Memory B cell (primary cell): ENCODE measurements around the gene TMBIM4.

Experiments
- ATAC-seq: fragments of 150-1000 bp; cut with Tn5 transposase; 2 replicates; pipeline ENCODE4 v1.10.0; 2021; ENCODE audit warnings: low read depth, mild to moderate bottlenecking, moderate library complexity
- DNase-seq, 2 donors: peaks; one replicate each; pipeline ENCODE4 v3.0.0; 2022; ENCODE audit warnings: low spot score in 2 of 2
- H3K27ac Mint-ChIP-seq: one replicate; pipeline ENCODE4 v1.8.0; 2022; ENCODE audit warnings: mild to moderate bottlenecking, moderate library complexity, mixed read lengths
- H3K27me3 Mint-ChIP-seq: one replicate; pipeline ENCODE4 v1.8.0; 2022; ENCODE audit warnings: mixed read lengths
- H3K36me3 Mint-ChIP-seq: one replicate; pipeline ENCODE4 v1.8.0; 2022; ENCODE audit warnings: mild to moderate bottlenecking, mixed read lengths
- H3K4me1 Mint-ChIP-seq: one replicate; pipeline ENCODE4 v1.8.0; 2022; ENCODE audit warnings: mixed read lengths
- H3K4me3 Mint-ChIP-seq: one replicate; pipeline ENCODE4 v1.8.0; 2022; ENCODE audit warnings: mild to moderate bottlenecking, moderate library complexity, mixed read lengths
- H3K9me3 Mint-ChIP-seq: one replicate; pipeline ENCODE4 v1.8.0; 2022; ENCODE audit warnings: mixed read lengths

The TMBIM4 gene

DNA sequence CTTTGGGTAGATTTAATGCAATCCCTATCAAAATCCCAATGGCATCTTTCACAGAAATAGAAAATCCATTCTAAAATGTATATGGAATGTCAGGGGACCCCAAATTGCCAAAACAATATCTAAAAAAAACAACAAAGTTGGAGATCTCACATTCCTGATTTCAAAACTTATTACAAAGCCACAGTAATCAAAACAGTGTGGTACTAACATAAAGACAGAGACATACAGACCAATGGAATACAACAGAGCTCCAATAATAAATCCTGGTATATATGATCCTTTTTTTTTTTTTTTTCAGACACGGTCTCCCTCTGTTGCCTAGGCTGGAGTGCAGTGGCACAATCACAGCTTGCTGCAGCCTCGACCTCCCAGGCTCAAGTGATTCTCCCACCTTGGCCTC is 4.7 kb downstream of the TMBIM4 start:
- Mint-ChIP-seq H3K27me3 (no peaks in the 10 kb centered on the region), H3K27ac (no peak overlapping the region), H3K36me3 (peaks cover 33% of the 10 kb centered on the region), H3K4me1 (peaks cover 26% of the 10 kb centered on the region), H3K4me3 (no peak overlapping the region), H3K9me3 (peaks cover 1% of the 10 kb centered on the region)
- ATAC-seq: no peak
- no peak for DNase-seq

DNA sequence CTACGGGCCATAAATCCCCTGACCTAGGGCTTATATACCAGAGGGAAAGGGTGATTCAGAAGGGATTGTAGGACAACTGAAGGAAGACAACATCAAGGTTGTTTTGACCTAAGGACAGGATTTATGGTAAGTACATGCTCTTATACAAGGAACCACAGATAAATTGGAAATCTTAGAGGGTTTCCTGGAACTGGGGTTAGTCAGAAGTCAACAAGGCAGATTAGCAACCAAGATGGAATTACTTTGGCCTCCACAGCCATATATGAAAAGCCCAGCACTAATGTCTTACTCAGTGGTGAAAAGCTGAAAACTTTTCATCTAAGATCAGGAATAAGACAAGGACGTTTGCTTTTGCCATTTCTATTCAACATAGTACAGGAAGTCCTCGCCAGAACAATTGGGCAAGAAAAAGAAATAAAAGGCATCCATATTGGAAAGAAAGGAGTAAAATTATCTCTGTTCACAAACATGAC is 5.4 kb downstream of the TMBIM4 start:
- Mint-ChIP-seq H3K9me3 (peaks cover 1% of the 10 kb centered on the region), H3K36me3 (peaks cover 40% of the 10 kb centered on the region), H3K27ac (no peak overlapping the region), H3K27me3 (no peaks in the 10 kb centered on the region), H3K4me3 (no peak overlapping the region), H3K4me1 (peaks cover 30% of the 10 kb centered on the region)
- ATAC-seq: no peak
- no peak for DNase-seq

DNA sequence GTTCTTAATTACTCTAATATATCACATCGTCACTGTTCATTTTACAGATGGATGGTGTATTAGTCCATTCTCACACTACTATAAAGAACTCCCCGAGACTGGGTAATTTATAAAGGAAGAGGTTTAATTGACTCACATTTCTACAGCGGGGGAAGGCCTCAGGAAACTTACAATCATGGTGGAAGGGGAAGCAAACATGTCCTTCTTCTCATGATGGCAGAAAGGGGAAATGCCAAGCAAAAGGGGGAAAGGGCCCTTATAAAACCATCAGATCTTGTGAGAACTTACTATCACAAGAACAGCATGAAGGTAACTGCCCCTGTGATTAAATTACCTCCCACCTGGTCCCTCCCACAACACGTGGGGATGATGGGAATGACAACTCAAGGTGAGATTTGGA is 6.5 kb downstream of the TMBIM4 start:
- Mint-ChIP-seq H3K9me3 (peaks cover 1% of the 10 kb centered on the region), H3K4me1 (peaks cover 24% of the 10 kb centered on the region), H3K4me3 (no peak overlapping the region), H3K27ac (peak overlapping the region; percentile 61), H3K36me3 (peaks cover 41% of the 10 kb centered on the region), H3K27me3 (no peaks in the 10 kb centered on the region)
- DNase-seq (no peak), ATAC-seq (no peak)

DNA sequence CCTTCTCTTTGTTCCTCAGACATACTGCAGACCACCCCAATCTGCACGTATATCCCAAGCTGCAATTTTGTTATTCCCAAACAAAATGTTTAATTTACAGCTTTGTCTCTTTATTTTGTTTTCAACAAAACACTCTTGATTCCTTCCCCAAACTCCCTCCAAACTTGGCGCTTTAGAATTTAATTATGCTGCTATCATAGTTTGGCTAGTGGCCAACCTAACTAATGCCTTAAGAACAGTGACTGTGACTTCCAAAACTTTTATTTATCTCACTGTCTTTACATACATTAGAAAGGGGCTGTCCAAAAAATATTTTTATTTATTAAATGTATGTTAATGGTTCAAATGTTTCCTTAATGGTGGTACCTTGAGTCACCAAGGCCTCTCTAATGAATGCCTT is 7.1 kb downstream of the TMBIM4 start:
- Mint-ChIP-seq H3K4me3 (no peak overlapping the region), H3K36me3 (peaks cover 40% of the 10 kb centered on the region), H3K27ac (peak overlapping the region; percentile 61), H3K27me3 (no peaks in the 10 kb centered on the region), H3K9me3 (peaks cover 1% of the 10 kb centered on the region), H3K4me1 (peaks cover 20% of the 10 kb centered on the region)
- DNase-seq (no peak), ATAC-seq (no peak)

DNA sequence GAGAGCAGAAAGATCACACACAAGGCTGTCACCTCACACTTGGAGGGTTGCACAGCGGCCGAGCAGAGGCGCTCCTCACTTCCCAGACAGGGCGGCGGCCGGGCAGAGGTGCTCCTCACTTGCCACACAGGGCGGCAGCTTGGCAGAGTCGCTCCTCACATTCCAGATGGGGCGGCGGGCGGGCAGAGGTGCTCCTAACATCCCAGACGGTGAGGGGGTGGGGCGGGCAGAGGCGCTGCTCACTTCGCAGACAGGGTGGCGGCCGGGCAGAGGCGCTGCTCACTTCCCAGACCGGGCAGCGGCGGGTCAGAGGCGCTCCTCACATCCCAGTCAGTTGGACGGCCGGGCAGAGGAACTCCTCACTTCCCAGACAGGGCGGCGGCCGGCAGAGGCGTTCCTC is 9.1 kb downstream of the TMBIM4 start:
- no peak overlapping the region for H3K27ac Mint-ChIP-seq
- H3K27me3 Mint-ChIP-seq: no peaks in the 10 kb centered on the region
- no peak overlapping the region for H3K4me3 Mint-ChIP-seq
- peaks cover 40% of the 10 kb centered on the region for H3K36me3 Mint-ChIP-seq
- peaks cover 22% of the 10 kb centered on the region for H3K4me1 Mint-ChIP-seq
- DNase-seq (no peak), ATAC-seq (no peak)
- H3K9me3 Mint-ChIP-seq: no peaks in the 10 kb centered on the region

DNA sequence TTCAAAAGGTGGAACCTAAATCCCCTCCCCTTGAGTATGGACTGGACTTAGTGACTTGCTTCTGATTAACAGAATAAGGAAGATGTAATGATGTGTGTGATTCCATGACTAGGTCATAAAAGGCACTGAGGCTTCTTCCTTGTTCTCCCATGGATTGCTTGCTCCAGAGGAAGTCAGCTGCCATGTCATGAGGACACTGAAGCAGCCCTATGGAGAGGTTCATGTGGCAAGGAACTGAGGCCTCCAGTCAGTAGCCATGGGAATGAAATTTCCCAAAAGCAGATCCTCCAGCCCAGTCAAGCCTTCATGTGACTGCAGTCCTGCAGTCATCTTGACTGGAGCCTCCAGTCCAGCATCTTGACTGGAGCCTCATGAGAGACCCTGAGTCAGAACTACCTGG is 10.7 kb downstream of the TMBIM4 start:
- no peak overlapping the region for H3K4me3 Mint-ChIP-seq
- peaks cover 27% of the 10 kb centered on the region for H3K36me3 Mint-ChIP-seq
- H3K9me3 Mint-ChIP-seq: no peaks in the 10 kb centered on the region
- H3K27me3 Mint-ChIP-seq: no peaks in the 10 kb centered on the region
- ATAC-seq: no peak
- peaks cover 24% of the 10 kb centered on the region for H3K4me1 Mint-ChIP-seq
- no peak for DNase-seq
- H3K27ac Mint-ChIP-seq: no peak overlapping the region

DNA sequence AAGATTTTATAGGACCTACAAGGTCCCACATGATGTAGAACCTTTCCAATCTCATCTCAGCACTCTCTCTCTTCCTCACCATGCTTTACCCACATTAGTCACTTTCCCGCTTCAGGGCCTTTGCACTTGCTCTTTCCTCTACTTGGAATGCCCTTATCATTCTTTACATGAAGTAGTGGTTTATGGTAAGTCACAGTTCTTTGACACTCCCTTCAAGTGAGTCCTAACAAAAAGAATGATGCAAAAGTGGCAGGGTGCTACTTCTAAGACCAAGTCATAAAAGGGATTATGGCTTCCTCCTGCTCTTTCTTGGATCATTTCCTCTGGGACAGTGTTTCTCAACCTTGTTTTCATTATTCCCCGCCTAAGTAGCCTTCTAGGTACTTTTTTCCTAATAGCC is 13.1 kb downstream of the TMBIM4 start:
- Mint-ChIP-seq H3K27me3 (no peaks in the 10 kb centered on the region), H3K4me3 (no peak overlapping the region)

DNA sequence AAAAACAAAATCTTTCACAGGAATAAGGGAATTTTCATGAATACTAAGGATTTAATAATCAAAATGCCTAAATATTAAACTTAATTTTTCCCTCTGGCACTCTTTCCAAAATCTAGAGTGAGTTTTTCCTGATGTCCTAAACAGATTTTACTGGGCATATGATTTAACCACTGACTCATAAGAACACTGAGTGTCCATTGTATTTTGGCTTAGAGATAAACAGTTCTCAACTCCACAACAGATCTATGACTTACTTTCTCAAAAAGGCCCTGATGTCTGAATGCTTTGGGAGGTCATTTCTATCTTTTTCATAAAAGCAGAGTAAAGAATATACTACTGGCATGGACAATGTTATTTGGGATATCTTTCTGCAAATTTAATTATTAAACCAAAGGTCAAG is 15.0 kb downstream of the TMBIM4 start:
- ATAC-seq (no peak), DNase-seq (no peak)
- H3K4me1 Mint-ChIP-seq: peaks cover 15% of the 10 kb centered on the region
- H3K9me3 Mint-ChIP-seq: no peaks in the 10 kb centered on the region
- no peaks in the 10 kb centered on the region for H3K27me3 Mint-ChIP-seq
- H3K27ac Mint-ChIP-seq: no peak overlapping the region
- no peak overlapping the region for H3K4me3 Mint-ChIP-seq
- peaks cover 24% of the 10 kb centered on the region for H3K36me3 Mint-ChIP-seq

More for the DNA sequence above, 13.1 kb downstream of the TMBIM4 start:
- DNase-seq: no peak
- peaks cover 26% of the 10 kb centered on the region for H3K36me3 Mint-ChIP-seq
- no peaks in the 10 kb centered on the region for H3K9me3 Mint-ChIP-seq
- H3K4me1 Mint-ChIP-seq: peaks cover 17% of the 10 kb centered on the region
- no peak for ATAC-seq
- no peak overlapping the region for H3K27ac Mint-ChIP-seq

DNA sequence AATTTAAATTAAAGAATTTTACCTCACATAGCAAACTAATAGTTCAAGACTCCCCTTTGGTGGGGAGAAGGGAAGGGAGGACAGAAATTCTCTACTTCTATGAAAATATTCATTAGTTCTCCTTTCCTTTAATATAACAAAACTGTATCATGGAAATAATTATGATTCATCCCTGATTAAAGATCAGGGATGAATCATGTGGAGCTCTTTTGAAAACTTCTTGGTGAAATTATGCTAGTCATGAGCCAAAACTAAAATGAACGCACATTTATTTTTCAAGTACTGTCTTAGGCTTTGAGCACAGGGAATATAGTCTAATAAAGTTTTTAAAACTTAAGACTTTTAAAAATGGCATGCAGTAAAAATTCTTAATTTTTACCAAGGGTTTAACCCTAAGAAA is 17.1 kb downstream of the TMBIM4 start:
- Mint-ChIP-seq H3K36me3 (peaks cover 21% of the 10 kb centered on the region), H3K4me3 (no peak overlapping the region), H3K27me3 (no peaks in the 10 kb centered on the region), H3K9me3 (no peaks in the 10 kb centered on the region), H3K27ac (no peak overlapping the region), H3K4me1 (peaks cover 13% of the 10 kb centered on the region)
- ATAC-seq (no peak), DNase-seq (no peak)

- ATAC-seq: peak; percentile 29
- no peak overlapping the region for H3K27ac Mint-ChIP-seq
- no peaks in the 10 kb centered on the region for H3K27me3 Mint-ChIP-seq
- no peaks in the 10 kb centered on the region for H3K9me3 Mint-ChIP-seq
- H3K4me1 Mint-ChIP-seq: peaks cover 6% of the 10 kb centered on the region
- peaks cover 19% of the 10 kb centered on the region for H3K36me3 Mint-ChIP-seq
- no peak overlapping the region for H3K4me3 Mint-ChIP-seq
- DNase-seq: no peak
Measured at GRCh38 chr12:66149702-66150398, 19.9 kb downstream of the TMBIM4 start.

DNA sequence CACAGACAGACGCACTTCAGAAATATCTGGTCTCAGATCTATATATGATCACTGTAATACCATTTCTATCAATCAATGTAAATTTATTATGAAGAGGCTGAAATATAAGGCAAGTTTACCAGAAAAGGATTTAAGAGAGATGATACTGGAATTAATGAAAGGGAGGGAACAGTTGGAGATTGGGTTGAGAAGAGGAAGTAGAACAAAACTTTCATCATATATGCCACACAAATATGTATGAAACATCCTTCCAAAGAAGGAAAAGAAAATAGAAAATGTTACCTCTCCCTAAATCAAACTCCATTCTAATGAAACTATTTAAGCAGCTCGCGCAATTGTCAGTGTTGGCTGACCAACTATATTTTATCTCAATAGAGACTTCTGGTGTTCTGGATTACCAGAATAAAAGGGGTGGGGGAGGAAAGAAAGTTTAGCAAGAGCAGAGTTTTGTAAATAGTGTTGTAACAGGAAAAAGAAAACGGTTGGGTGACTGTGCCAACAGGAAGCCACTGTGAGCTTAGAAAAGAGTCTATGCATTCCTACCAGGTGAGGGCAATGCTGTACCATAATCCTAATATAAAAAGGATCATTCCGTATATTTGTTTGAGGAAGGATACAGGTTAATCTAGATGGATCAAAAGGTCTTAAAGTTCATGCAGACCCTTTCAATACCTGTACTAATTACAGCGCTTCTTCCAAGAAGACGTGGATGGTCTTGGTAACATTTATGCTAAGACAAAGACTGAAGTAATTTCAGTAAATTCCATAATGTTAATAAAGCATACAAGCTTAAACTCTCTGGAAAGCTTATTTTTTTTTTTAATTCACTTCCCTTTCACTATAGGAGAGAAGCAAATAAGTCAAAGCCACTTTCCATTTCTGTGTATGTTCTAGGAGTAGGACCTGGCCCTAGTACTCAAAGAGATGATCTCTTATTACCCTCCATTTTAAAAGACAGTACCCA is 24.7 kb downstream of the TMBIM4 start:
- H3K4me1 Mint-ChIP-seq: peaks cover 8% of the 10 kb centered on the region
- no peaks in the 10 kb centered on the region for H3K27me3 Mint-ChIP-seq
- ATAC-seq: no peak
- H3K36me3 Mint-ChIP-seq: peaks cover 46% of the 10 kb centered on the region
- no peak for DNase-seq
- H3K27ac Mint-ChIP-seq: peak overlapping the region; percentile 60
- no peak overlapping the region for H3K4me3 Mint-ChIP-seq
- peaks cover 5% of the 10 kb centered on the region for H3K9me3 Mint-ChIP-seq

GRCh38 chr12:66143868-66144267 is 25.9 kb downstream of the TMBIM4 start:
- H3K36me3 Mint-ChIP-seq: peaks cover 54% of the 10 kb centered on the region
- H3K27ac Mint-ChIP-seq: no peak overlapping the region
- ATAC-seq (no peak), DNase-seq (no peak)
- H3K9me3 Mint-ChIP-seq: peaks cover 6% of the 10 kb centered on the region
- no peak overlapping the region for H3K4me3 Mint-ChIP-seq
- no peaks in the 10 kb centered on the region for H3K27me3 Mint-ChIP-seq
- H3K4me1 Mint-ChIP-seq: peaks cover 8% of the 10 kb centered on the region

- no peak overlapping the region for H3K27ac Mint-ChIP-seq
- H3K27me3 Mint-ChIP-seq: no peaks in the 10 kb centered on the region
- H3K4me1 Mint-ChIP-seq: peaks cover 8% of the 10 kb centered on the region
- H3K9me3 Mint-ChIP-seq: peaks cover 6% of the 10 kb centered on the region
- ATAC-seq: no peak
- peaks cover 49% of the 10 kb centered on the region for H3K36me3 Mint-ChIP-seq
- no peak overlapping the region for H3K4me3 Mint-ChIP-seq
- no peak for DNase-seq
Measured at GRCh38 chr12:66142826-66143225, 27.0 kb downstream of the TMBIM4 start.

DNA sequence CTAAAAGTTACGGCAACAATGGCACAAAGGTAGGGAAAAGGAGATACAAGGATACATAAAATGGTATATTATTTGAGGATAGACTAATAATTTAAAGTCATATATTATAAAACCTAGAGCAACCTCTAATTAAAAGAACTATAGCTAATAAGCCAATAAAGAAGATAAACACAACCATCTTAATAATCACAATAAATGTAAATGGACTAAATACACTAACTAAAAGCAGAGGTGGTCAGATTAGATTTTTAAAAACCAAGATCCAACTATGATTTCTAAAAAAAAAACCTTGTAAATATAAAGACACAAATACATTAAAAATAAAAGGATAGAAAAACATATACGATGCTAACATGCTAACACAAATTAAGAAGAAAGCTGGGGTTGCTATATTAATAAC is 28.5 kb downstream of the TMBIM4 start:
- Mint-ChIP-seq H3K36me3 (peaks cover 51% of the 10 kb centered on the region), H3K9me3 (peaks cover 6% of the 10 kb centered on the region), H3K4me1 (peaks cover 8% of the 10 kb centered on the region), H3K27ac (no peak overlapping the region), H3K27me3 (no peaks in the 10 kb centered on the region), H3K4me3 (no peak overlapping the region)
- DNase-seq: no peak
- no peak for ATAC-seq
